ENCODE data around the gene KRT75.
"Not testable (repeated sequence)": the region's sequence is repeated elsewhere in the genome, so short reads cannot be mapped to it uniquely, and the experiment has no call there.

KRT75 gene

DNA sequence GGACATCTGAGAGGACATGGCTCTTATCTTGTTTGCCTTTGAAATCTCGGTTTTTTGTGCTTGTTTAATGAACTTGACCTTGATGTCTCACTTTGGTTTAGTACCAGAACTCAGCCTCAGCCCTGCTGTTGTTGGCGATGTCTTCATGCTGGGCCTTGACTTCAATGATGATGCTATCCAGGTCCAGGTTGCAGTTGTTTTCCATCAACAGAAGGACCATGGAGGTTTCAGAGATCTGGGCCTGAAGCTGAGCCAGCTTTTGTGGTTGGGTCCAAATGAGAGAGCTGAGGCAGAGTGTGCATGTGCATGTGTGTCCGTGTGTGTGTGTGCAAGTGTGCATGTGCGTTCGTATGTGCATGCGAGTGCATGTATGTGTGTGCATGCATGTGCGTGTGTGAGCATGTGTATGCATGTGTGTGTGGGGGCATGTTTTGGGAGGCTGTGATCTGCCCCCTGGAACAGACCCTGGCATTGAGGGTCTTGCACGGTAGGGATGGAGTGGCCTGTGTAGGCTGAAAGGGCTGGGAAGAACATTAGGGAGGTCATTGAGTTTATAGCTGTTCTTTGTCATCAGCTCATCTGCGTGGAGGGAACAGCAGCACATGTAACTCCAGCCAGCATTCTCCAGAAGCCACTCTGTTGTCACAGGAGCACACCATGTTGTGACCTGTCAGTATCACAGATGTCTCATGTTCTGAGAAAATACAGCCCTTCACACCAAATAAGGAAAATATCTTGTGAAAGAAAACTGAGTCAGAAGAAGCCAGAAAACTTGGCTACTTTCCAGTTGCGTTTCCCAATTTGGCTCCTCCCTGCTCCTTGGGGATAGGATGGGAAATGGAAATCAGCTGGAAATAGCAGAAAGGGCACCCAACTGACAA, 18.1 kb downstream of the KRT75 start:
- DNase-seq (ENCODE audit: low spot score): no peak

DNA sequence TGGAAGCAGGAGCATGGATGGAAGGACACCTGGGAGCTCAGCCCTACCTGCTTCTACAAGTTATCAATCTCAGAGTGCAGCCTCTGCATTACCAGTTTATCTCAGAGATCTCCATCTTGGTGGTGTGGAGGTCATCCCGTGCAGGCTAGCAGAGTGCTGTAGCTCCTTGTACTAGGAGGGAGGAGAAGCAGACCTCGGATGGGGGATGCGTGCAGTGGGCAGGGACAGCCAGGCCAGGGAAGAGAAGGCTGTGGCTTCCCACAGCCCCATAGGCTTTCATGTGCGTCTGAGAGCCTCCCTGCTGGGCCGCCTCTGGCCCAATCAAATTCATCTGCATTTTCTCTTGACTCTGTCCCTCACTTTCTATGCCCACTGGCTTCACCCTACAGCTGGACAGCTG, 19.2 kb downstream of the KRT75 start:
- no peak for DNase-seq (ENCODE audit: low spot score)

- no peak for DNase-seq (ENCODE audit: low spot score)
Measured at GRCh38 chr12:52413782-52414345, 20.3 kb downstream of the KRT75 start.

DNA sequence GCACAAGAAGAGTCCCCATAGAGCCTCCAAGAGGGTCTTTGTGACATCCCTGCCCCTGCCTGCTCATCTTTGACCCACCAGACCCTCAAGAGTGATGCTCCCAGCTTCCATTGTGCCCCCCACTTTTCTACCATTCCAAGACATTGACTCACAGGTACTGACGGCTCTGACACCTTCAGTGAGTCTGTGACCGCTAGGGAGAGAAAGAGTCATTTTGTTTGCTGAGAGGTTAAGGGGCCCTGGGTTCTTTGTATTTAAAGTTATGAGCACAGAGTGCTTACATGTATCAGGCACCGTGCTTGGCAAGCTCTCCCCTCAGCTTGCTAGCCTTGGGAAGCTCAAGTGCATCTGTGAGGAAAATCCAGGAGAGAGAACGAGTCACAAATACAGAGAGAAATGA, 21.0 kb downstream of the KRT75 start:
- DNase-seq (ENCODE audit: low spot score): no peak

DNA sequence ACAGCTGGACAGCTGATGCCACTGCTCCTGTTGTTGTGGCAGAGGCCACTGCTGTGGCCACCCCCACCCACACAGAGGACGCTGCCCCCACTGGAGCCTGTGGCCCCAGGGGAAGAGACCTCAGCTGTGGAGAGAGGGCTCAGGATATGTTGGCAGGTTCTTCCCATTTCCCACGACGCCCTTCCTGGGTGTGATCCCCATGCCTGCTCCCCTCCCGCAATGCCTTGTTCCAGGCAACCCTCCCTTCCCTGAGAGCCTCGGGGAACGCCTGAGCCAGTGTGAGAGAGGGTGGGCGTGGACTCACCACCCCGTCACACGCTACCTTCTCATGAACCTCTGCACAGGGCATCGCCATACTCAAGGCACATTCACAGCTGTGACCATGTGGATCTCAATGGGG, 22.4 kb downstream of the KRT75 start:
- DNase-seq (ENCODE audit: low spot score): no peak

DNA sequence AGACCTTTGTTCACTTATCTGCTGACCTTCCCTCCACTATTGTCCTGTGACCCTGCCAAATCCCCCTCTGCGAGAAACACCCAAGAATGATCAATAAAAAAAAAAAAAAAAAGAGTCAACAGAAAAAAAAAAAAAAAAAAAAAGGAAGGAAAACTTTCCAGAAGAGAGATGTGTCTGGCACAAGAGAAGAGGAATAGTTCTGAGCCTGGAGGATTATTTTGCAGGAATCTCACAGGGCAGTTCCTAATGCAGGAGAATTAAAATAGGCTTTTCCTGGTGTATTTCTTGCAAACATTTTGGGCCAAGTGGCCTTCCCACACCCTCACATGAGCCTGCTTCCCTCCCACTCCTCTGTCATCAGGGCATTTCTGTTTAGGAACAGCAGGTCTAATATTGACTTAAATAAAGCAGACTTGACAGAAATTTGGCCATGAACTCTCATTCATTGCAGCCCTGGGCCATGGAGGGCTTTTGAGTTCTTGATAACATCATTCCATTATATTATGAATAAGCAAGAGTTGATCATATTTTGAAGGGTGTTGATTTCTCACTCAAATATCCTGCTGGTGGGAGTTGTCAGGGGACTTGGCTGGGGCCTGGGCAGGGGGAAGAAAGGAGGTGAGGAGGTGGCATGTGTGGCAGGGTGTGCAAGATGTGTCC, 23.5 kb downstream of the KRT75 start:
- DNase-seq (ENCODE audit: low spot score): not testable (repeated sequence)

DNA sequence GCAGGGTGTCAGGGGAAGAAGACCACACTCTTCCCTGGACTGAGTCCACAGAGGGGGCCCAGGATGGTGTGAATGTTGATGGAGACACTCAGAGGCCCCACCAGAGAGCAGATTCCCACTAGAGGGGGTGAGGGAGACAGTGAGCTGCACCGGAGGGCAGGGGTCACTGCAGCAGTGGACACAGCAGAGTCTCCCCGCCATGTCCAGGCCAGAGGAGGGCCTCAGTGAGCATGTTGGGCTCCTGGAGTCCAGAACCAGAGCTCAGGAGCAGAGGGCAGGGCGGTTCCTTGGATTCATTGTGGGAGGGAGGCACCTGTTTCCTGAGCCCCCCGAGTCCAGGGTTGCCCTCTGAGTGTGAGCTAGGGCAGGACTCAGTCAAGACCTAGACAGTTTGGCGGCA, 26.3 kb downstream of the KRT75 start:
- DNase-seq (ENCODE audit: low spot score): no peak

GRCh38 chr12:52405922-52406385, 28.2 kb downstream of the KRT75 start, which contains the start of gene KRT82:
Gene KRT82 (minus strand): TSS chr12:52406335. CDS start chr12:52406277, 58 bp downstream.
- DNase-seq (ENCODE audit: low spot score): no peak

GRCh38 chr12:52404951-52405350, 29.2 kb downstream of the KRT75 start:
- DNase-seq (ENCODE audit: low spot score): no peak

- no peak for DNase-seq (ENCODE audit: low spot score)
Measured at GRCh38 chr12:52403561-52403960, 30.6 kb downstream of the KRT75 start.

DNA sequence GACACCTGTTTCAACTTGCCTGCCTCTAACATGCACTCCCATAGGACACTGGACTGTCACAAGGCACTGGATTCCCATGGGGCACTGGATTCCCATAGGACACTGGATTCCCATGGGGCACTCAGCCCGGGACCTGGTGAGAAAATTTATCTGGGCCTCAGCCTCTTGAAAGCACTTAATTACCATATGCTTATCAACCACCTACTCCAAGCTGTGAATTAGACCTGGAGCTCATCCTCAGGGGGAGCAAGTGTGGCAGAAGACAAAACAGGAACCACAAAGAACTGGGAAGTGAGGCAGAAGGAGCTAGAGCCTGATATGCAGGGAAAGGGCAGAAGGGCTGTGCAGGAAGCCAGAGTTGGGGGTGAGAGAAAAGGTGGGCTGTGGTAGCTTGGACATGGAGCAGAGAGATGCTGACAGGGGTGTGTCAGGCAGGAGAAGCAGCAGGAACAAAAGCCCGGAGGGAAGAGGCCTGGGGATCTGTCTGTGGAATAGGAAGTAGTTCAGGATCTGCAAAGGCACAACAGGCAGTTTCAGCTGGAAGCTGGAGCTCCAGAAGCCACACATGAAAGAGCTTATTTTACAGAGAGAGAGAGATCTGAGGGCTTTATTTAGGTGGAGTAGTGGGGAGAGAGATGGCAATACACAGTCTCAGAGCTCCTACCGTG, 31.2 kb downstream of the KRT75 start:
- DNase-seq (ENCODE audit: low spot score): no peak

GRCh38 chr12:52402377-52402776, 31.8 kb downstream of the KRT75 start:
- DNase-seq (ENCODE audit: low spot score): no peak

GRCh38 chr12:52401926-52402325, 32.2 kb downstream of the KRT75 start:
- no peak for DNase-seq (ENCODE audit: low spot score)

- DNase-seq (ENCODE audit: low spot score): no peak
Measured at GRCh38 chr12:52401526-52401925, 32.6 kb downstream of the KRT75 start.

DNA sequence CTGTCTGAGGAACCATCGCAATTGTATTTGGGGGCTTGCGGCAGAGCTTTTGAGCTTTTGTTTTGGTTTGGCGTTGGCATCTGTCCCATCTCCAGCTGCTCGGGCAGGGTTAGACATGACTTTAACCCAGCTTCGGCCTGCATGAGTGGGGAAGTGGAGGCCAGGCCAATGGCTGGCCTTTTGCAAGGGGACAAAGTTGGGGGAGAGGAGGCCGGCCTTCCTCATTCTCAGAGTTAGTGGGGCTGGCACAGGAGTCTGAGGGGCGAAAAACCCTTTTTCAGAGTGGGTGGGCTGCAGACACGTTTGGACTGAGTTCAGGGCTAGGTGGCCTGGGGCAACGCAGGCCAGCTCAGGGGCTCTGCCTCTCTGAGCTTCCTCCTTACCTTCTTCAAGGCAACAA, 33.3 kb downstream of the KRT75 start:
- DNase-seq (ENCODE audit: low spot score): no peak

DNA sequence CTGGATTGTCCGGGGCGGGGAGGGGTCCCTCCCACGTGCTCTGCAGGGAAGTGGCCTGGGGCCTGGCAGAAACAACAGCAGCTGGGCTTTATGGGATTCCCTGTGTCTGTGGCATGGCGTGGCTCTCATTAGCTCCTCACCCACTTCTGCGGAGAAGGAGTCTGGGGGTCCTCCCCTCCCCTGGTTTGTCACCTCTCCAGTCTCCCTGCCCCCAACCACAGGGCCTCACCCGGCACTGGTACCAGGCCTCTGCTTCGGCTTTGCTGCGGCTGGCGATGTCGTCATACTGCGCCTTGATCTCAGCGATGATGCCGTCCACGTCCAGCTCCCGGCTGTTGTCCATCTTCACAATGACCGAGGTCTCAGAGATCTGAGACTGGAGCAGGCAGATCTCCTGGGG, 34.4 kb downstream of the KRT75 start:
- no peak for DNase-seq (ENCODE audit: low spot score)

DNA sequence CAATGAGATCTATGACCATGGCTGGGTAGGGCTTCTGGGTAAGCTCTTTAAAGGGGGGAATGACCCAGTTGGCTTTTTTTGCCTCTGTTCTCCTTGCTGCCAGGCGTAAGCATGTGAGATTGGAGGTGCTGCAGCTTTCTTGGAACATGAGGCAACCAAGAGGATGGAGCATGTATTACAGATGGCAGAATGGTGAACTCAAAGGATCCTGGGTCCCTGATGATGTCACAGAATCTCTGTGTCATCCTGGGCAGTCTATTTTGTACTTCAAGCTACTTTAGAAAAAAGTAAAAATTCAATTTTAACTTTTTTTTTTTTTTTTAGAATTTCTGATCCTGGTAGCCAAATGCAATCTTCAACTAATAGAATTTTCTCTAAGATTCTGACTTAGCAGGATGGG, 36.0 kb downstream of the KRT75 start:
- DNase-seq (ENCODE audit: low spot score): no peak

GRCh38 chr12:52396656-52397055, 37.5 kb downstream of the KRT75 start:
- no peak for DNase-seq (ENCODE audit: low spot score)

- no peak for DNase-seq (ENCODE audit: low spot score)
Measured at GRCh38 chr12:52395761-52396434, 38.3 kb downstream of the KRT75 start.

- no peak for DNase-seq (ENCODE audit: low spot score)
Measured at GRCh38 chr12:52394836-52395405, 39.2 kb downstream of the KRT75 start.

DNA sequence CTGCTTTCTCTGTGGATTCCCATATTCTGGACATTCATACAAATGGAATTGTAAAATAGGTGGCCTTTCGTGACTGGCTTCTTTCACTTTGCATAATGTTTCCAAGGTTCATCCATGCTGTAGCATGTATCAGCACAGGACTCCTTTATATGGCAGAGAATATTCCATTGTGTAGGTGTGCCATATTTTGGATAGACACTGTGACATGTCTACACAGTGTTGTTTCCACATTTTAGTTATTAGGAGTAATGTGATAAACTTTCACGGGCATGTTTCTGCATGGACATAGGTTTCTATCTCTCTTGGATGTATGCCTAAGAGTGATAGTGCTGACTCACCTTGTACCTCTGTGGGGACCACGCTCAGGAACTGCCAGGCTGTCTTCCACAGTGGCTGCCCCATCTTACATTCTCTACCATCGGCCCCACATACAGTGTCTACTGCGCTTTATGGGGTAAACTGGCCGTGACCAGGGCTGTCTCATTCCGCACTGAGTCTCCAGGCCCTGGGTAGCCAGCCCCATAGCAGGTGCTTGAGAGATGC, 41.6 kb downstream of the KRT75 start:
- no peak for DNase-seq (ENCODE audit: low spot score)
